NT2/D1 (cell line): ENCODE measurements around the gene AMELX.

Source experiments
- SUZ12 ChIP-seq: IDR thresholded peaks from 2 replicates; pipeline ENCODE4 v1.6.1; 2011; ENCODE audit not compliant: insufficient read length, insufficient read depth; ENCODE audit errors: extremely low read depth
- YY1 ChIP-seq: IDR thresholded peaks from 2 replicates; pipeline ENCODE4 v1.6.1; 2011; ENCODE audit not compliant: insufficient read length, insufficient read depth
- ZNF274 ChIP-seq: IDR thresholded peaks from 2 replicates; pipeline ENCODE4 v1.6.1; 2011; ENCODE audit warnings: mild to moderate bottlenecking, low read depth, low read length

DNA sequence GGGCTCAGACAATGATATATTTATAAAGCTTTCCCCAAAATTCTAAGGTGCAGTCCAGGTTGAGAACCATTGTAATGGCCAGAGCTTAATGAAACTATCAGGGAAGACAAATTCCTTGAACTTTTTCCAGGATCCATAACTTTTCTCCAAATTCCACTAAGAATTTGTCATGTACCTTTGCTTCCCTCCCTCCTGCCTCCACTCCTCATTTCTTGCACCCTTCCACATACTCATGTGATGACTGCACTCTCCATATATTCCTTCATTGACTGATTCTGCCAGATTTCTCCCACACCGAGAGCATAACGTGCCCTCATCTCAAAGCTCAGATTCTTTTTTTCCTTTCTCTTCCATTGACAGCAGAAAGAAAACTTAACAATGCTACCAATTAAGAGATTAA lies 20.9 kb upstream of the AMELX start:
- TF ChIP-seq YY1 (no peak), ZNF274 (no peak), SUZ12 (no peak)
